Spleen (tissue), 7 donors: ENCODE results near the gene TBKBP1.
A peak's percentile ranks its signal among the peaks of the same experiment; 100 is the strongest.

Source experiments
- CTCF ChIP-seq, 11 experiments: fragments of 200-600 bp in 7 of 11; fragments of 450-650 bp in 4 of 11; sonication (generic) in 4 of 11; IDR thresholded peaks in 8 of 11; conservative IDR thresholded peaks in 3 of 11; 1 replicate in 7 of 11; 2 replicates in 4 of 11; pipeline versions ENCODE4 v1.4.0 to v1.8.0; 2016 to 2021; ENCODE audit warnings: antibody characterized with exemption in 11 of 11, inconsistent platforms in 4 of 11, mild to moderate bottlenecking in 1 of 11
- POLR2A ChIP-seq, 3 donors: fragments of 450-650 bp; IDR thresholded peaks; one replicate each; pipeline ENCODE4 v1.5.1; 2017; ENCODE audit warnings: antibody characterized with exemption in 3 of 3, mild to moderate bottlenecking in 1 of 3
- POLR2AphosphoS5 ChIP-seq, 3 donors: sonication (generic); formaldehyde crosslinking; IDR thresholded peaks; one replicate each; pipeline ENCODE4 v1.5.1; 2017; ENCODE audit warnings: antibody characterized with exemption in 3 of 3
- donor health status: DM: no; HTN: no; CAD: no; lungs with moderate emphysema.
- donor health status: DM: no; HTN: no; CAD: no.
- donor health status: DM: no; HTN: no; CAD: no.

GRCh38 chr17:47695429-47696376 is 1.7 kb downstream of the TBKBP1 start:
- TF ChIP-seq CTCF (IDR thresholded peaks at IDR 0.05 in 8 of 11, conservative IDR thresholded peaks at IDR 0.05 in 3 of 11) (no peak), POLR2A (IDR thresholded peaks at IDR 0.05) (no peak), POLR2AphosphoS5 (IDR thresholded peaks at IDR 0.05) (peak; percentile 32 to 73 (median 65))
